Gastrocnemius medialis (tissue), 4 donors: Measurements from ENCODE around the gene BNIP2. TPM values are rescaled to one million over a fixed set of nuclear protein-coding genes. Genes with fewer than 3 reads are reported as not detected.

ENCODE experiments used
- ATAC-seq, 2 donors: fragments of 150-250 bp; one replicate each; pipeline ENCODE4 v1.9.1; 2016
- DNase-seq, 2 donors: peaks; one replicate each; pipeline ENCODE4 v3.0.0-alpha.2; 2019
- H3K27ac ChIP-seq, 4 donors: fragments of 200-600 bp; sonication (generic); 1 replicate in 1 of 4; 2 replicates in 3 of 4; pipeline ENCODE4 v1.5.1; 2016 to 2018; ENCODE audit warnings: mild to moderate bottlenecking in 2 of 4, moderate library complexity in 1 of 4
- H3K27me3 ChIP-seq, 3 donors: fragments of 200-600 bp; sonication (generic) in 2 of 3; 1 replicate in 1 of 3; 2 replicates in 2 of 3; pipeline versions ENCODE4 v1.5.1 to v1.6.0; 2016 to 2019; ENCODE audit warnings: mild to moderate bottlenecking in 1 of 3, moderate library complexity in 1 of 3
- H3K36me3 ChIP-seq, 2 donors: fragments of 200-600 bp; sonication (generic) in 1 of 2; one replicate each; pipeline ENCODE4 v1.5.1; 2017 to 2018
- H3K4me1 ChIP-seq, 2 donors: fragments of 200-600 bp; sonication (generic) in 1 of 2; one replicate each; pipeline ENCODE4 v1.5.1; 2016 to 2017; ENCODE audit warnings: mild to moderate bottlenecking in 2 of 2
- H3K4me3 ChIP-seq, 4 donors: fragments of 200-600 bp; sonication (generic) in 3 of 4; 1 replicate in 1 of 4; 2 replicates in 3 of 4; pipeline ENCODE4 v1.5.1; 2016 to 2019; ENCODE audit warnings: mild to moderate bottlenecking in 2 of 4
- H3K9me3 ChIP-seq, 3 donors: fragments of 200-600 bp; sonication (generic) in 2 of 3; 1 replicate in 1 of 3; 2 replicates in 2 of 3; pipeline ENCODE4 v1.5.1; 2016 to 2019
- CTCF ChIP-seq, 5 experiments: fragments of 450-650 bp in 3 of 5; fragments of 200-600 bp in 2 of 5; sonication (generic) in 2 of 5; IDR thresholded peaks in 4 of 5; conservative IDR thresholded peaks in 1 of 5; 1 replicate in 4 of 5; 2 replicates in 1 of 5; pipeline ENCODE4 v1.5.1; 2016 to 2019; ENCODE audit warnings: antibody characterized with exemption in 5 of 5, mild to moderate bottlenecking in 3 of 5, moderate library complexity in 3 of 5
- POLR2A ChIP-seq, 2 donors: fragments of 450-650 bp; IDR thresholded peaks; one replicate each; pipeline ENCODE4 v1.6.1; 2017; ENCODE audit warnings: antibody characterized with exemption in 2 of 2, mild to moderate bottlenecking in 2 of 2, moderate library complexity in 2 of 2
- in situ Hi-C, 4 donors: fragments of 200-750 bp; cut with MboI; loops; one replicate each; pipeline versions ENCODE4 v1.15.0 to v1.8.0; 2017; ENCODE audit warnings: low sequenced_read_pairs in 4 of 4
- intact Hi-C: fragments of 100-400 bp; cut with DNase I; formaldehyde crosslinking; loops from one replicate; pipeline ENCODE4 v1.15.1; 2023; ENCODE audit warnings: low total_unique reads
- total RNA-seq, 4 donors: library from RNA; depleted of rRNA; stranded (reverse); fragments of >200 nt; gene quantifications; one replicate each; pipeline versions ENCODE4 v1.1.0 to v1.2.3, GENCODE V29; 2016

The BNIP2 gene
- total RNA-seq, 4 donors from 2014 or later: 120 to 147 (median 137) TPM

- in situ Hi-C loops (loop anchor here in 2 of 4 donors (10.0 to 25.0 kb wide), 2 partner anchors 630 to 768 kb away; no protein-coding TSS in a partner anchor), intact Hi-C loops (no loop called here)
- H3K27me3 ChIP-seq: no peaks in the 10 kb centered on the region
- no peaks in the 10 kb centered on the region for H3K9me3 ChIP-seq
- TF ChIP-seq POLR2A (IDR thresholded peaks at IDR 0.05): no peak
- DNase-seq: no peak
- H3K36me3 ChIP-seq: no peaks in the 10 kb centered on the region
- no peak for ATAC-seq
- H3K4me1 ChIP-seq: peaks cover 0 to 10% of the 10 kb centered on the region in 2 donors
- H3K27ac ChIP-seq: no peak overlapping the region
- H3K4me3 ChIP-seq: no peak overlapping the region
Measured at GRCh38 chr15:59694779-59695178, 5.7 kb upstream of the BNIP2 start.

- intact Hi-C loops: loop anchor here (1.0 kb wide), 1 partner anchor 34 kb away; no protein-coding TSS in a partner anchor
- in situ Hi-C loops: loop anchor here in 2 of 4 donors (10.0 to 25.0 kb wide), 2 partner anchors 634 to 771 kb away; no protein-coding TSS in a partner anchor
- Histone ChIP-seq H3K9me3 (no peaks in the 10 kb centered on the region), H3K36me3 (no peaks in the 10 kb centered on the region), H3K27ac (peak overlapping the region in 3 of 4 donors; percentile 97 to 100 (median 99)), H3K4me1 (peaks cover 19 to 30% of the 10 kb centered on the region in 2 donors), H3K27me3 (no peaks in the 10 kb centered on the region), H3K4me3 (no peak overlapping the region)
- TF ChIP-seq CTCF (IDR thresholded peaks at IDR 0.05 in 4 of 5, conservative IDR thresholded peaks at IDR 0.05 in 1 of 5) (peak; percentile 29 to 72 (median 68)), POLR2A (IDR thresholded peaks at IDR 0.05) (no peak)
- no peak for ATAC-seq
- DNase-seq: no peak
Measured at GRCh38 chr15:59691194-59691805, 2.2 kb upstream of the BNIP2 start.

GRCh38 chr15:59689626-59690236, 611 bp upstream of the BNIP2 start:
- H3K27ac ChIP-seq: peak overlapping the region; percentile 96 to 100 (median 98)
- peaks cover 31 to 46% of the 10 kb centered on the region in 2 donors for H3K4me1 ChIP-seq
- no peaks in the 10 kb centered on the region for H3K36me3 ChIP-seq
- no peak for TF ChIP-seq POLR2A (IDR thresholded peaks at IDR 0.05)
- peak; percentile 67 to 86 for DNase-seq
- no peaks in the 10 kb centered on the region for H3K27me3 ChIP-seq
- peak; percentile 59 to 65 for ATAC-seq
- peak overlapping the region; percentile 87 to 99 (median 98) for H3K4me3 ChIP-seq
- in situ Hi-C loops: loop anchor here in 2 of 4 donors (10.0 to 25.0 kb wide), 2 partner anchors 635 to 773 kb away; no protein-coding TSS in a partner anchor
- intact Hi-C loops: loop anchor here (1.0 kb wide), 2 partner anchors 32 to 438 kb away; partner anchors contain the start of gene GTF2A2
- H3K9me3 ChIP-seq: no peaks in the 10 kb centered on the region

GRCh38 chr15:59688423-59688781, 718 bp downstream of the BNIP2 start:
- H3K9me3 ChIP-seq: no peaks in the 10 kb centered on the region
- peak overlapping the region; percentile 87 to 99 (median 98) for H3K4me3 ChIP-seq
- no peak for TF ChIP-seq CTCF (IDR thresholded peaks at IDR 0.05 in 4 of 5, conservative IDR thresholded peaks at IDR 0.05 in 1 of 5)
- peak in 1 of 2 donors; percentile 29 for TF ChIP-seq POLR2A (IDR thresholded peaks at IDR 0.05)
- intact Hi-C loops: no loop called here
- peak in 1 of 2 donors; percentile 21 for ATAC-seq
- no peaks in the 10 kb centered on the region for H3K36me3 ChIP-seq
- DNase-seq: no peak
- in situ Hi-C loops: loop anchor here in 1 of 4 donors (25.0 kb wide), 1 partner anchor 774 kb away; no protein-coding TSS in a partner anchor
- peak overlapping the region; percentile 96 to 100 (median 98) for H3K27ac ChIP-seq
- peaks cover 40 to 54% of the 10 kb centered on the region in 2 donors for H3K4me1 ChIP-seq
- no peaks in the 10 kb centered on the region for H3K27me3 ChIP-seq

GRCh38 chr15:59687836-59688235, 1.3 kb downstream of the BNIP2 start:
- Histone ChIP-seq H3K4me1 (peaks cover 40 to 54% of the 10 kb centered on the region in 2 donors), H3K27me3 (no peaks in the 10 kb centered on the region), H3K9me3 (no peaks in the 10 kb centered on the region), H3K4me3 (peak overlapping the region; percentile 87 to 99 (median 98)), H3K36me3 (no peaks in the 10 kb centered on the region), H3K27ac (peak overlapping the region; percentile 96 to 100 (median 98))
- in situ Hi-C loops: loop anchor here in 1 of 4 donors (25.0 kb wide), 1 partner anchor 774 kb away; no protein-coding TSS in a partner anchor
- DNase-seq (no peak), ATAC-seq (no peak)
- intact Hi-C loops: no loop called here
- TF ChIP-seq CTCF (IDR thresholded peaks at IDR 0.05 in 4 of 5, conservative IDR thresholded peaks at IDR 0.05 in 1 of 5): no peak
- TF ChIP-seq POLR2A (IDR thresholded peaks at IDR 0.05): no peak
